GM12865 (cell line): ENCODE measurements around the gene OR4C13.
A peak's percentile ranks its signal among the peaks of the same experiment; 100 is the strongest.
"Not testable (repeated sequence)": the region's sequence is repeated elsewhere in the genome, so short reads cannot be mapped to it uniquely, and the experiment has no call there.

ENCODE experiments used
- DNase-seq: peaks from one replicate; pipeline ENCODE4 v3.0.0; 2010; ENCODE audit warnings: low read depth
- H3K4me3 ChIP-seq: 2 replicates; pipeline ENCODE4 v1.5.1; 2011; ENCODE audit warnings: mild to moderate bottlenecking, low read depth, low read length, control low read depth
- CTCF ChIP-seq: IDR thresholded peaks from 2 replicates; pipeline ENCODE4 v1.5.1; 2011; ENCODE audit warnings: low read length, control low read depth, low read depth, inconsistent platforms; ENCODE audit not compliant: insufficient read depth; ENCODE audit errors: missing control alignments

OR4C13 gene

GRCh38 chr11:49952091-49952490, at the start of gene OR4C13:
TSS of gene OR4C13 (plus strand) at chr11:49952391. CDS start at chr11:49952423, 32 bp downstream.
- DNase-seq = no peak
- TF ChIP-seq CTCF = no peak
- H3K4me3 ChIP-seq = no peak within 1 kb of the TSS

- not testable (repeated sequence) for H3K4me3 ChIP-seq
Observed at GRCh38 chr11:49911516-49911915, 40.7 kb upstream of the OR4C13 start.

DNA sequence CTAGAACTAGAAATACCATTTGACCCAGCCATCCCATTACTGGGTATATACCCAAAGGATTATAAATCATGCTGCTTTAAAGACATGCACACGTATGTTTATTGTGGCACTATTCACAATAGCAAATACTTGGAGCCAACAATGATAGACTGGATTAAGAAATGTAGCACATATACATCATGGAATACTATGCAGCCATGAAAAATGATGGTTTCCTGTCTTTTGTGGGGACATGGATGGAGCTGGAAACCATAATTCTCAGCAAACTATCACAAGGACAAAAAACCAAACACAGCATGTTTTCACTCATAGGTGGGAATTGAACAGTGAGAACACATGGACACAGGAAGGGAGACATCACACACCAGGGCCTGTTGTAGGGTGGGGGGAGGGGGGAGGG, 3.5 kb upstream of the OR4C13 start:
- DNase-seq, H3K4me3 ChIP-seq: not testable (repeated sequence)

More at GRCh38 chr11:49911516-49911915, 40.7 kb upstream of the OR4C13 start:
- not testable (repeated sequence) for DNase-seq

- not testable (repeated sequence) for H3K4me3 ChIP-seq, DNase-seq
Observed at GRCh38 chr11:49973439-49973838, 21.2 kb downstream of the OR4C13 start.

- DNase-seq = not testable (repeated sequence)
Observed at GRCh38 chr11:49982435-49982834, 30.2 kb downstream of the OR4C13 start, which contains the start of gene OR4C12. TSS of gene OR4C12 (minus strand) at chr11:49982535. CDS start at chr11:49982501, 34 bp downstream.

GRCh38 chr11:49995565-49995964, 43.4 kb downstream of the OR4C13 start:
- H3K4me3 ChIP-seq = no peak overlapping the region
- TF ChIP-seq CTCF = peak; percentile 63
- peak; percentile 82 for DNase-seq

More at GRCh38 chr11:49982435-49982834, 30.2 kb downstream of the OR4C13 start, which contains the start of gene OR4C12:
- H3K4me3 ChIP-seq = not testable (repeated sequence)
